ENCODE data around the gene COL6A6. TPM values are rescaled to one million over a fixed set of nuclear protein-coding genes. Genes with fewer than 3 reads are reported as not detected.
A peak's percentile ranks its signal among the peaks of the same experiment; 100 is the strongest.

COL6A6 gene
- total and polyA plus RNA-seq, 2 experiments from 2014 or later: 0.07 to 0.10 TPM

- TF ChIP-seq, protein P1, sequence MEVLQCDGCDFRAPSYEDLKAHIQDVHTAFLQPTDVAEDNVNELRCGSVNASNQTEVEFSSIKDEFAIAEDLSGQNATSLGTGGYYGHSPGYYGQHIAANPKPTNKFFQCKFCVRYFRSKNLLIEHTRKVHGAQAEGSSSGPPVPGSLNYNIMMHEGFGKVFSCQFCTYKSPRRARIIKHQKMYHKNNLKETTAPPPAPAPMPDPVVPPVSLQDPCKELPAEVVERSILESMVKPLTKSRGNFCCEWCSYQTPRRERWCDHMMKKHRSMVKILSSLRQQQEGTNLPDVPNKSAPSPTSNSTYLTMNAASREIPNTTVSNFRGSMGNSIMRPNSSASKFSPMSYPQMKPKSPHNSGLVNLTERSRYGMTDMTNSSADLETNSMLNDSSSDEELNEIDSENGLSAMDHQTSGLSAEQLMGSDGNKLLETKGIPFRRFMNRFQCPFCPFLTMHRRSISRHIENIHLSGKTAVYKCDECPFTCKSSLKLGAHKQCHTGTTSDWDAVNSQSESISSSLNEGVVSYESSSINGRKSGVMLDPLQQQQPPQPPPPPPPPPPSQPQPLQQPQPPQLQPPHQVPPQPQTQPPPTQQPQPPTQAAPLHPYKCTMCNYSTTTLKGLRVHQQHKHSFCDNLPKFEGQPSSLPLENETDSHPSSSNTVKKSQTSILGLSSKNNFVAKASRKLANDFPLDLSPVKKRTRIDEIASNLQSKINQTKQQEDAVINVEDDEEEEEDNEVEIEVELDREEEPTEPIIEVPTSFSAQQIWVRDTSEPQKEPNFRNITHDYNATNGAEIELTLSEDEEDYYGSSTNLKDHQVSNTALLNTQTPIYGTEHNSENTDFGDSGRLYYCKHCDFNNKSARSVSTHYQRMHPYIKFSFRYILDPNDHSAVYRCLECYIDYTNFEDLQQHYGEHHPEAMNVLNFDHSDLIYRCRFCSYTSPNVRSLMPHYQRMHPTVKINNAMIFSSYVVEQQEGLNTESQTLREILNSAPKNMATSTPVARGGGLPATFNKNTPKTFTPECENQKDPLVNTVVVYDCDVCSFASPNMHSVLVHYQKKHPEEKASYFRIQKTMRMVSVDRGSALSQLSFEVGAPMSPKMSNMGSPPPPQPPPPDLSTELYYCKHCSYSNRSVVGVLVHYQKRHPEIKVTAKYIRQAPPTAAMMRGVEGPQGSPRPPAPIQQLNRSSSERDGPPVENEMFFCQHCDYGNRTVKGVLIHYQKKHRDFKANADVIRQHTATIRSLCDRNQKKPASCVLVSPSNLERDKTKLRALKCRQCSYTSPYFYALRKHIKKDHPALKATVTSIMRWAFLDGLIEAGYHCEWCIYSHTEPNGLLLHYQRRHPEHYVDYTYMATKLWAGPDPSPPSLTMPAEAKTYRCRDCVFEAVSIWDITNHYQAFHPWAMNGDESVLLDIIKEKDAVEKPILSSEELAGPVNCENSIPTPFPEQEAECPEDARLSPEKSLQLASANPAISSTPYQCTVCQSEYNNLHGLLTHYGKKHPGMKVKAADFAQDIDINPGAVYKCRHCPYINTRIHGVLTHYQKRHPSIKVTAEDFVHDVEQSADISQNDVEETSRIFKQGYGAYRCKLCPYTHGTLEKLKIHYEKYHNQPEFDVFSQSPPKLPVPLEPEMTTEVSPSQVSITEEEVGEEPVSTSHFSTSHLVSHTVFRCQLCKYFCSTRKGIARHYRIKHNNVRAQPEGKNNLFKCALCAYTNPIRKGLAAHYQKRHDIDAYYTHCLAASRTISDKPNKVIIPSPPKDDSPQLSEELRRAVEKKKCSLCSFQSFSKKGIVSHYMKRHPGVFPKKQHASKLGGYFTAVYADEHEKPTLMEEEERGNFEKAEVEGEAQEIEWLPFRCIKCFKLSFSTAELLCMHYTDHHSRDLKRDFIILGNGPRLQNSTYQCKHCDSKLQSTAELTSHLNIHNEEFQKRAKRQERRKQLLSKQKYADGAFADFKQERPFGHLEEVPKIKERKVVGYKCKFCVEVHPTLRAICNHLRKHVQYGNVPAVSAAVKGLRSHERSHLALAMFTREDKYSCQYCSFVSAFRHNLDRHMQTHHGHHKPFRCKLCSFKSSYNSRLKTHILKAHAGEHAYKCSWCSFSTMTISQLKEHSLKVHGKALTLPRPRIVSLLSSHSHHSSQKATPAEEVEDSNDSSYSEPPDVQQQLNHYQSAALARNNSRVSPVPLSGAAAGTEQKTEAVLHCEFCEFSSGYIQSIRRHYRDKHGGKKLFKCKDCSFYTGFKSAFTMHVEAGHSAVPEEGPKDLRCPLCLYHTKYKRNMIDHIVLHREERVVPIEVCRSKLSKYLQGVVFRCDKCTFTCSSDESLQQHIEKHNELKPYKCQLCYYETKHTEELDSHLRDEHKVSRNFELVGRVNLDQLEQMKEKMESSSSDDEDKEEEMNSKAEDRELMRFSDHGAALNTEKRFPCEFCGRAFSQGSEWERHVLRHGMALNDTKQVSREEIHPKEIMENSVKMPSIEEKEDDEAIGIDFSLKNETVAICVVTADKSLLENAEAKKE (CRISPR knock-in tag; IDR thresholded peaks at IDR 0.05): no peak
Observed at GRCh38 chr3:130491431-130491830, 25.5 kb upstream of the COL6A6 start (continued).

DNA sequence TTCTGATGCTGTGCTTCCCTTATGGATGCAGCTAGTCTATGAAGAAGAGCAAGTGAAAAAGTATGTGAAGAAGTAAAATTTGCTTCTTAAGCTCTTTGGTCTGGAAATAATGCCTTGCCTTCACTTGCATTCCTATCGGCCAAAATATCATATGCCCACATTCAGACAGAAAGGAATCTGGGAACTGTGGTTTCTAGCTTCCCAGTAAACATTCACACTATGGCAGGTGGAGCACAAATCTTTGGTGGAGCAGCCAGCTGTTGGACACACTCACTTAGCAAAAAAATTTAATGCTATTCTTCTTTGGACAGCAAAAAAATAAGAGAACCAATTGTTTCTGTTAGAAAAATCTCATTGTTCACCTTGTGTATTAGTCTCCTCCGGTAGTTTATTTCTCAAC is 12.3 kb upstream of the COL6A6 start:
- DNase-seq (ENCODE audit: low spot score): no peak
- Histone ChIP-seq H3F3A (replicated peaks; ENCODE audit: low read depth) (no peaks in the 10 kb centered on the region), H3K4me2 (no peak overlapping the region), H3K27ac (ENCODE audit: low read depth) (no peak overlapping the region), H3K9me2 (ENCODE audit: insufficient read depth) (no peaks in the 10 kb centered on the region), H2AFZ (0 out of 2 replicates have a peak overlapping the region, but pooled peaks have one; percentile 43), H3K79me2 (replicated peaks; ENCODE audit: insufficient read depth) (no peaks in the 10 kb centered on the region), H3K4me1 (ENCODE audit: insufficient read depth) (no peaks in the 10 kb centered on the region), H4K20me1 (replicated peaks; ENCODE audit: insufficient read depth) (no peaks in the 10 kb centered on the region), H3K4me3 (no peak overlapping the region), H3K36me3 (ENCODE audit: insufficient read depth) (no peaks in the 10 kb centered on the region), H3K27me3 (ENCODE audit: insufficient read depth) (no peaks in the 10 kb centered on the region)
- peaks cover 6% of the 10 kb centered on the region; the same call in 2 of the 3 replicates for H3K4me1 Mint-ChIP-seq
- ATAC-seq: no peak
- no peaks in the 10 kb centered on the region for H3K36me3 Mint-ChIP-seq (ENCODE audit: low read depth)
- no peak overlapping the region for H3K4me3 Mint-ChIP-seq
- H3K9me3 Mint-ChIP-seq: no peaks in the 10 kb centered on the region
- H3K27me3 Mint-ChIP-seq (ENCODE audit: insufficient read depth, low read depth, poor library complexity): no peaks in the 10 kb centered on the region
- H3K27ac Mint-ChIP-seq: no peak overlapping the region
- TF ChIP-seq CREB1 (CRISPR knock-in tag; IDR thresholded peaks at IDR 0.05; ENCODE audit: low read depth): no peak
- TF ChIP-seq, protein P2, sequence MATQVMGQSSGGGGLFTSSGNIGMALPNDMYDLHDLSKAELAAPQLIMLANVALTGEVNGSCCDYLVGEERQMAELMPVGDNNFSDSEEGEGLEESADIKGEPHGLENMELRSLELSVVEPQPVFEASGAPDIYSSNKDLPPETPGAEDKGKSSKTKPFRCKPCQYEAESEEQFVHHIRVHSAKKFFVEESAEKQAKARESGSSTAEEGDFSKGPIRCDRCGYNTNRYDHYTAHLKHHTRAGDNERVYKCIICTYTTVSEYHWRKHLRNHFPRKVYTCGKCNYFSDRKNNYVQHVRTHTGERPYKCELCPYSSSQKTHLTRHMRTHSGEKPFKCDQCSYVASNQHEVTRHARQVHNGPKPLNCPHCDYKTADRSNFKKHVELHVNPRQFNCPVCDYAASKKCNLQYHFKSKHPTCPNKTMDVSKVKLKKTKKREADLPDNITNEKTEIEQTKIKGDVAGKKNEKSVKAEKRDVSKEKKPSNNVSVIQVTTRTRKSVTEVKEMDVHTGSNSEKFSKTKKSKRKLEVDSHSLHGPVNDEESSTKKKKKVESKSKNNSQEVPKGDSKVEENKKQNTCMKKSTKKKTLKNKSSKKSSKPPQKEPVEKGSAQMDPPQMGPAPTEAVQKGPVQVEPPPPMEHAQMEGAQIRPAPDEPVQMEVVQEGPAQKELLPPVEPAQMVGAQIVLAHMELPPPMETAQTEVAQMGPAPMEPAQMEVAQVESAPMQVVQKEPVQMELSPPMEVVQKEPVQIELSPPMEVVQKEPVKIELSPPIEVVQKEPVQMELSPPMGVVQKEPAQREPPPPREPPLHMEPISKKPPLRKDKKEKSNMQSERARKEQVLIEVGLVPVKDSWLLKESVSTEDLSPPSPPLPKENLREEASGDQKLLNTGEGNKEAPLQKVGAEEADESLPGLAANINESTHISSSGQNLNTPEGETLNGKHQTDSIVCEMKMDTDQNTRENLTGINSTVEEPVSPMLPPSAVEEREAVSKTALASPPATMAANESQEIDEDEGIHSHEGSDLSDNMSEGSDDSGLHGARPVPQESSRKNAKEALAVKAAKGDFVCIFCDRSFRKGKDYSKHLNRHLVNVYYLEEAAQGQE (IDR thresholded peaks at IDR 0.05; ENCODE audit: unreplicated experiment): no peak
- TF ChIP-seq ETS1 (IDR thresholded peaks at IDR 0.05): no peak
- TF ChIP-seq STAT1 (IDR thresholded peaks at IDR 0.05; ENCODE audit: unreplicated experiment): no peak
- no peak for TF ChIP-seq JUNB (IDR thresholded peaks at IDR 0.05; ENCODE audit: unreplicated experiment)
- no peak for TF ChIP-seq CTCF (conservative IDR thresholded peaks at IDR 0.05; ENCODE audit: low read depth in 2 of 2)
